MM.1S (cell line): Measurements from ENCODE around the gene FMOD.

Source experiments
- CTCF ChIP-seq: fragments of 300-600 bp; sonication (generic); IDR thresholded peaks from 2 replicates; pipeline ENCODE4 v1.5.1; 2016; ENCODE audit warnings: antibody characterized with exemption, low read length, mixed read lengths
- EZH2 ChIP-seq: fragments of 300-600 bp; sonication (generic); optimal IDR thresholded peaks from 2 replicates; pipeline ENCODE3; 2017; ENCODE audit warnings: low read depth, mild to moderate bottlenecking, antibody characterized with exemption, low read length, mixed read lengths
- EZH2phosphoT487 ChIP-seq: fragments of 300-600 bp; sonication (generic); IDR thresholded peaks from 2 replicates; pipeline ENCODE4 v1.6.1; 2018; ENCODE audit warnings: antibody characterized with exemption, low read length

GRCh38 chr1:203381151-203381751 is 30.3 kb upstream of the FMOD start:
- TF ChIP-seq CTCF (no peak), EZH2 (no peak), EZH2phosphoT487 (no peak)
